MCF 10A (cell line): ENCODE data around the gene NACA2. TPM values are rescaled to one million over a fixed set of nuclear protein-coding genes. Genes with fewer than 3 reads are reported as not detected.

ENCODE experiments used
- BruUV-seq: library from RNA; stranded (reverse); fragments of 400-500 nt; replicated peaks from 2 replicates; lab custom pipeline; 2021; lab: Mats Ljungman, UMichigan
- CTCF ChIA-PET: fragments of 300-600 bp; sonication (Branson Sonifier 250); formaldehyde crosslinking; extraction: SDS; loops from one replicate; lab custom pipeline; 2021; ENCODE audit warnings: antibody characterized with exemption, inconsistent platforms; lab: Yijun Ruan, JAX
- POLR2A ChIA-PET: fragments of 300-600, 350-650 bp; sonication (Branson Sonifier 250); formaldehyde crosslinking; extraction: SDS; loops from one replicate; lab custom pipeline; 2020; ENCODE audit warnings: antibody characterized with exemption, inconsistent platforms; lab: Yijun Ruan, JAX
- DNase-seq: peaks from one replicate; pipeline ENCODE4 v3.0.0-alpha.2; 2018; ENCODE audit not compliant: unreplicated experiment
- H3K27ac Mint-ChIP-seq: one replicate; pipeline ENCODE4 v1.8.0; 2022; ENCODE audit warnings: mild to moderate bottlenecking, low read depth, mixed read lengths; ENCODE audit not compliant: unreplicated experiment
- H3K27me3 Mint-ChIP-seq: one replicate; pipeline ENCODE4 v1.8.0; 2022; ENCODE audit warnings: mixed read lengths; ENCODE audit not compliant: insufficient read depth, unreplicated experiment
- H3K36me3 Mint-ChIP-seq: one replicate; pipeline ENCODE4 v1.8.0; 2022; ENCODE audit warnings: mild to moderate bottlenecking, moderate library complexity, mixed read lengths; ENCODE audit not compliant: insufficient read depth, unreplicated experiment
- H3K4me1 Mint-ChIP-seq: one replicate; pipeline ENCODE4 v1.8.0; 2022; ENCODE audit warnings: mixed read lengths; ENCODE audit not compliant: insufficient read depth, unreplicated experiment
- H3K4me3 Mint-ChIP-seq: one replicate; pipeline ENCODE4 v1.8.0; 2022; ENCODE audit warnings: mild to moderate bottlenecking, moderate library complexity, mixed read lengths; ENCODE audit not compliant: unreplicated experiment
- H3K9me3 Mint-ChIP-seq: one replicate; pipeline ENCODE4 v1.8.0; 2022; ENCODE audit warnings: mixed read lengths; ENCODE audit not compliant: unreplicated experiment
- CTCF ChIP-seq: fragments of 200-600 bp; IDR thresholded peaks from one replicate; pipeline ENCODE4 v1.8.0; 2022; ENCODE audit warnings: antibody characterized with exemption, mild to moderate bottlenecking; ENCODE audit not compliant: unreplicated experiment
- intact Hi-C: fragments of 100-400 bp; cut with micrococcal nuclease; formaldehyde crosslinking; loops from 2 replicates; pipeline ENCODE4 v1.14.1; 2022
- total RNA-seq: library from RNA; stranded (reverse); gene quantifications from 2 replicates; pipeline ENCODE4 v1.2.3, GENCODE V29; 2022

NACA2 gene
- total RNA-seq, 1 experiment from 2014 or later: not detected

- DNase-seq: no peak
- H3K4me3 Mint-ChIP-seq: no peak overlapping the region
- intact Hi-C loops: loop anchor here (5.0 kb wide), 1 partner anchor 257 kb away; no protein-coding TSS in a partner anchor
- BruUV-seq: no TSS peak
- H3K9me3 Mint-ChIP-seq: no peaks in the 10 kb centered on the region
- H3K27me3 Mint-ChIP-seq: no peaks in the 10 kb centered on the region
- H3K27ac Mint-ChIP-seq: no peak overlapping the region
- H3K36me3 Mint-ChIP-seq: no peaks in the 10 kb centered on the region
- TF ChIP-seq CTCF: no peak
- CTCF ChIA-PET: interaction anchor here (0.6 to 1.5 kb wide), 3 partner anchors 166 to 257 kb away, joined by 3 to 5 read pairs (median 4); no protein-coding TSS in a partner anchor
- H3K4me1 Mint-ChIP-seq: peaks cover 6% of the 10 kb centered on the region
- POLR2A ChIA-PET: no interaction called here
Observed at GRCh38 chr17:61579961-61580360, 11.1 kb downstream of the NACA2 start.

DNA sequence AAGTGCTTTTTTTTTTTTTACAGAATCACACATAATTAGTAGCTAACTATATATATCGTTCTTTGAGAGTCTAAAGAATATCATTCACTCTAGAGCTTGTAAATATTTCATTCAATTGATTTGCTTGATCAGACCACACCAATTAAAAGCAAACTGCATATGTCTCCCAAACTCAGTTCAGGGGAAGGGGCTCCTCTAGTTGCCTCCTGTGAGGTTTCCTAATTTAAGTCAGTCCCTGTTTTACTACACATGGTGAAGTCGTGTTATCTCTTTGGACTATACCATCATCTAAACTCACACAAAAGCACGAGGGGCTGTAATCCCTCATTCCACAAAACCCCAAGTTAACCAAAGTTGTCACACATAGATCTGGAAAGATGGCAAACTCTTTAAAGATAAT lies 11.7 kb downstream of the NACA2 start:
- BruUV-seq: no TSS peak
- H3K27ac Mint-ChIP-seq: no peak overlapping the region
- ChIA-PET CTCF (interaction anchor here (0.7 to 0.8 kb wide), 2 partner anchors 162 to 258 kb away, joined by 3 to 5 read pairs; no protein-coding TSS in a partner anchor), POLR2A (no interaction called here)
- no peaks in the 10 kb centered on the region for H3K9me3 Mint-ChIP-seq
- no peak for DNase-seq
- no peak for TF ChIP-seq CTCF
- H3K27me3 Mint-ChIP-seq: no peaks in the 10 kb centered on the region
- H3K4me3 Mint-ChIP-seq: no peak overlapping the region
- H3K4me1 Mint-ChIP-seq: peaks cover 6% of the 10 kb centered on the region
- intact Hi-C loops: no loop called here
- no peaks in the 10 kb centered on the region for H3K36me3 Mint-ChIP-seq

DNA sequence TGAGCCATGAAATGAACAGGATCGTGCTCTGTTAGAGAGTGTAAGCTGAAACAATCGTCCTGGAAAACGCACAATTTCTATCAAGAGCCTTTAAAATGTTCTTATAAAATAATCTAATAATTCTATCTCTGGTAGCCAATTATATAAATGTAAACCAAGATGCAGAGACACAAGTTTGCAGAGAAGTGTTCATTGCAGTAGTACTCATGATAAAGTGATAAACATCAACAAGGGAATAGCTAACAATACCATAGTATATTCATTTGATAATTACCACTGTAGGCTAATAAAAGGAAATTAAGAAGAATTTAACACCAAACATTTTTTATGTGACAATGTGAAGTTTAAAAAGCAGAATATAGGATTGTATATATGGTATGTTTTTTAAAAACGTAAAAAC lies 12.4 kb downstream of the NACA2 start:
- ChIA-PET POLR2A (no interaction called here), CTCF (interaction anchor here (0.6 to 0.8 kb wide), 3 partner anchors 161 to 685 kb away, joined by 3 to 5 read pairs (median 3); no protein-coding TSS in a partner anchor)
- Mint-ChIP-seq H3K4me3 (no peak overlapping the region), H3K9me3 (no peaks in the 10 kb centered on the region), H3K27me3 (no peaks in the 10 kb centered on the region), H3K27ac (no peak overlapping the region), H3K4me1 (peaks cover 6% of the 10 kb centered on the region), H3K36me3 (no peaks in the 10 kb centered on the region)
- BruUV-seq: no TSS peak
- intact Hi-C loops: no loop called here
- no peak for TF ChIP-seq CTCF
- no peak for DNase-seq

DNA sequence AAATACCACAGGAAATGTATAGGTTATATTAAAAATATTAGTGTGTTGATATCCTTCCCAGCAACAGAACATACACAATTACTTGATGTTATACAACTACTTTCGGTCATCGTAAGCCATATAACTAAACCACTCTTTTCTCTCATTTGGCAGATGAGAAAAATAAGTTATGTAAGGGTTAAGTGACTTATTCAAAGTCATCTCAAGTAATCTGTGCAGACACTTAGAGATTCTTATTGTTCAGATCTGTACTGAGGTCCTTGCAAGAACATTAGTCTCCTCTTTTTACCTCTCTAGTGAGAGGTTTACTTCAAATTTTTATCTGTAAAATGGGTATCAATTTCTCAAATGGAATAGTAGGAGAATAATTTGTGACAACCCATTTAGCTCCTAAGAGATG lies 15.0 kb downstream of the NACA2 start:
- Mint-ChIP-seq H3K36me3 (no peaks in the 10 kb centered on the region), H3K9me3 (no peaks in the 10 kb centered on the region), H3K4me1 (peaks cover 6% of the 10 kb centered on the region), H3K27me3 (no peaks in the 10 kb centered on the region), H3K27ac (no peak overlapping the region), H3K4me3 (no peak overlapping the region)
- intact Hi-C loops: loop anchor here (2.0 kb wide), 2 partner anchors 19 to 163 kb away; no protein-coding TSS in a partner anchor
- ChIA-PET CTCF (interaction anchor here (0.6 to 0.8 kb wide), 5 partner anchors 160 to 603 kb away, joined by 3 to 5 read pairs (median 3); no protein-coding TSS in a partner anchor), POLR2A (no interaction called here)
- DNase-seq: no peak
- no peak for TF ChIP-seq CTCF
- no TSS peak for BruUV-seq
